SK-N-SH (cell line): ENCODE data around the gene ACOT12. TPM values are rescaled to one million over a fixed set of nuclear protein-coding genes. Genes with fewer than 3 reads are reported as not detected.

Source experiments
- CTCF ChIA-PET: fragments of 300-600, 350-600 bp; formaldehyde crosslinking; extraction: SDS; loops from one replicate; lab custom pipeline; 2021; lab: Yijun Ruan, JAX
- POLR2A ChIA-PET: fragments of 350-600 bp; sonication (Branson Sonifier 250); formaldehyde crosslinking; extraction: SDS; loops from one replicate; lab custom pipeline; 2020; ENCODE audit warnings: antibody characterized with exemption, inconsistent platforms; lab: Yijun Ruan, JAX
- DNase-seq: peaks from one replicate; pipeline ENCODE4 v3.0.0; 2012
- H2AFZ ChIP-seq: fragments of 200-600 bp; sonication (generic); 2 replicates; pipeline ENCODE4 v1.8.1; 2016; ENCODE audit warnings: antibody characterized with exemption, mild to moderate bottlenecking, low read depth
- H3F3A ChIP-seq: fragments of 200-600 bp; sonication (generic); replicated peaks from 2 replicates; pipeline ENCODE3; 2016; ENCODE audit warnings: antibody characterized with exemption, mild to moderate bottlenecking; ENCODE audit not compliant: insufficient read depth
- H3K27ac ChIP-seq, 2 experiments: fragments of 200-500 bp in 1 of 2; fragments of 200-600 bp in 1 of 2; sonication (Bioruptor generic) in 1 of 2; sonication (generic), shearing (Covaris generic) in 1 of 2; 2 replicates each; pipeline versions ENCODE4 v1.5.1 to v1.6.1; 2014 to 2016; ENCODE audit warnings: low read depth in 2 of 2, inconsistent platforms in 1 of 2, low read length in 1 of 2, mild to moderate bottlenecking in 1 of 2, mixed read lengths in 1 of 2
- H3K27me3 ChIP-seq: fragments of 200-600 bp; sonication (generic), shearing (Covaris generic); 2 replicates; pipeline ENCODE4 v1.6.1; 2016; ENCODE audit warnings: mixed run types; ENCODE audit not compliant: insufficient read depth
- H3K36me3 ChIP-seq, 2 experiments: fragments of 200-500 bp in 1 of 2; fragments of 200-600 bp in 1 of 2; sonication (Bioruptor generic) in 1 of 2; sonication (generic) in 1 of 2; replicated peaks in 1 of 2; 2 replicates each; pipeline versions ENCODE3 to v1.5.1; 2014 to 2016; ENCODE audit warnings: low read length in 1 of 2, mild to moderate bottlenecking in 1 of 2; ENCODE audit not compliant: insufficient read depth in 2 of 2, control insufficient read depth in 1 of 2
- H3K4me1 ChIP-seq, 2 experiments: fragments of 200-500 bp in 1 of 2; fragments of 200-600 bp in 1 of 2; sonication (Bioruptor generic) in 1 of 2; sonication (generic), shearing (Covaris generic) in 1 of 2; 2 replicates each; pipeline versions ENCODE4 v1.5.1 to v1.6.1; 2014 to 2016; ENCODE audit warnings: low read depth in 1 of 2, low read length in 1 of 2, mixed run types in 1 of 2; ENCODE audit not compliant: insufficient read depth in 2 of 2, control insufficient read depth in 1 of 2
- H3K4me2 ChIP-seq: fragments of 200-600 bp; sonication (generic), shearing (Covaris generic); 2 replicates; pipeline ENCODE4 v1.6.1; 2017; ENCODE audit warnings: mixed run types
- H3K4me3 ChIP-seq, 2 experiments: fragments of 200-500 bp in 1 of 2; fragments of 200-600 bp in 1 of 2; sonication (Bioruptor generic) in 1 of 2; sonication (generic), shearing (Covaris generic) in 1 of 2; 2 replicates each; pipeline versions ENCODE4 v1.5.1 to v1.8.1; 2014 to 2016; ENCODE audit warnings: low read depth in 2 of 2, inconsistent platforms in 1 of 2, low read length in 1 of 2, mild to moderate bottlenecking in 1 of 2, mixed read lengths in 1 of 2, moderate library complexity in 1 of 2
- H3K79me2 ChIP-seq: fragments of 200-600 bp; sonication (generic); 2 replicates; pipeline ENCODE4 v1.8.1; 2017; ENCODE audit warnings: mild to moderate bottlenecking; ENCODE audit not compliant: insufficient read depth
- H3K9ac ChIP-seq: fragments of 200-600 bp; sonication (generic); 2 replicates; pipeline ENCODE4 v1.6.1; 2017; ENCODE audit warnings: mixed run types
- H3K9me2 ChIP-seq: fragments of 200-600 bp; sonication (generic); 2 replicates; pipeline ENCODE4 v1.6.1; 2017; ENCODE audit warnings: mixed run types
- H3K9me3 ChIP-seq: fragments of 200-600 bp; sonication (generic); 2 replicates; pipeline ENCODE4 v1.6.1; 2017; ENCODE audit warnings: mixed run types, mild to moderate bottlenecking, moderate library complexity
- H4K20me1 ChIP-seq: fragments of 200-600 bp; sonication (generic); 2 replicates; pipeline ENCODE4 v1.6.1; 2017; ENCODE audit warnings: mild to moderate bottlenecking, mixed run types; ENCODE audit not compliant: insufficient read depth
- CHD2 ChIP-seq: fragments of 150-350 bp; IDR thresholded peaks from 2 replicates; pipeline ENCODE4 v1.6.1; 2018; ENCODE audit warnings: low read length; ENCODE audit not compliant: partially characterized antibody
- ELF1 ChIP-seq: IDR thresholded peaks from 2 replicates; pipeline ENCODE4 v1.4.0; 2012
- EP300 ChIP-seq, 2 experiments: IDR thresholded peaks; 2 replicates each; pipeline versions ENCODE4 v1.4.0 to v1.6.1; 2012; ENCODE audit warnings: borderline replicate concordance in 1 of 2, low read depth in 1 of 2, low read length in 1 of 2
- FOXM1 ChIP-seq: IDR thresholded peaks from 2 replicates; pipeline ENCODE4 v1.4.0; 2012; ENCODE audit warnings: low read depth, mild to moderate bottlenecking
- GABPA ChIP-seq: IDR thresholded peaks from 2 replicates; pipeline ENCODE4 v1.4.0; 2012; ENCODE audit warnings: low read depth, mild to moderate bottlenecking
- GATA2 ChIP-seq: sonication (generic); formaldehyde crosslinking; IDR thresholded peaks from 2 replicates; pipeline ENCODE4 v1.5.0; 2020; ENCODE audit warnings: mild to moderate bottlenecking, missing genetic modification reagents
- MEF2A ChIP-seq: IDR thresholded peaks from 2 replicates; pipeline ENCODE4 v1.4.0; 2012; ENCODE audit warnings: low read depth, borderline replicate concordance
- MXI1 ChIP-seq: IDR thresholded peaks from 2 replicates; pipeline ENCODE4 v1.6.1; 2012; ENCODE audit warnings: mild to moderate bottlenecking, low read depth, low read length, improper control_type of control experiment
- NFIC ChIP-seq: IDR thresholded peaks from 2 replicates; pipeline ENCODE4 v1.4.0; 2012; ENCODE audit warnings: borderline replicate concordance
- POLR2AphosphoS5 ChIP-seq: IDR thresholded peaks from 2 replicates; pipeline ENCODE4 v1.6.1; 2012; ENCODE audit warnings: low read depth, low read length
- RCOR1 ChIP-seq: fragments of 150-350 bp; IDR thresholded peaks from 2 replicates; pipeline ENCODE4 v1.6.1; 2017; ENCODE audit warnings: antibody characterized with exemption, low read length
- RFX5 ChIP-seq: IDR thresholded peaks from 2 replicates; pipeline ENCODE4 v1.6.1; 2012; ENCODE audit warnings: mild to moderate bottlenecking, improper control_type of control experiment, low read length
- SIN3A ChIP-seq: IDR thresholded peaks from 2 replicates; pipeline ENCODE4 v1.6.1; 2012; ENCODE audit warnings: low read depth, mild to moderate bottlenecking, low read length, moderate library complexity, borderline replicate concordance
- TCF12 ChIP-seq: IDR thresholded peaks from 2 replicates; pipeline ENCODE4 v1.4.0; 2012
- TEAD4 ChIP-seq: IDR thresholded peaks from 2 replicates; pipeline ENCODE4 v1.4.0; 2012; ENCODE audit warnings: mild to moderate bottlenecking, borderline replicate concordance; ENCODE audit not compliant: insufficient read depth
- WGBS: methylation state at CpG from one replicate; pipeline ENCODE4 v1.1.6; 2017; ENCODE audit warnings: low lambda C conversion rate; 5-methylcytosine and 5-hydroxymethylcytosine counted together
- polyA plus RNA-seq, 3 experiments: library from polyadenylated mRNA; depleted of rRNA; stranded (reverse); fragments of >200 nt; gene quantifications; 2 replicates each; pipeline ENCODE4 v1.2.3, GENCODE V29; 2012
- TF ChIP-seq, protein P1 (sequence below): IDR thresholded peaks from 2 replicates; pipeline ENCODE4 v1.6.1; 2012; ENCODE audit warnings: mild to moderate bottlenecking, low read depth, low read length, moderate library complexity
- TF ChIP-seq, protein P2 (sequence below): IDR thresholded peaks from 2 replicates; pipeline ENCODE4 v1.4.0; 2012; ENCODE audit warnings: low read depth, borderline replicate concordance

Gene ACOT12
- polyA plus RNA-seq, 1 of the 3 experiments (the other 2 are of a cell fraction) = 0.07 TPM

GRCh38 chr5:81355291-81356251, 38.4 kb downstream of the ACOT12 start:
- POLR2A ChIA-PET = no interaction called here
- WGBS = 76% methylated on average over 10 of the region's 11 CpGs
- no peak overlapping the region for H3K4me2 ChIP-seq

More at GRCh38 chr5:81355291-81356251, 38.4 kb downstream of the ACOT12 start:
- no peaks in the 10 kb centered on the region for H3K79me2 ChIP-seq
- no peaks in the 10 kb centered on the region for H3K9me3 ChIP-seq
- no peak overlapping the region for H3K9ac ChIP-seq
- no peaks in the 10 kb centered on the region for H3K27me3 ChIP-seq
- CTCF ChIA-PET = interaction anchor here (0.5 kb wide), 1 partner anchor 96 kb away, joined by 3 read pairs; no protein-coding TSS in a partner anchor
- H3F3A ChIP-seq = no peaks in the 10 kb centered on the region
- no peak for TF ChIP-seq GATA2 (CRISPR knock-in tag)
- no peak for TF ChIP-seq GABPA
- TF ChIP-seq, protein P1, sequence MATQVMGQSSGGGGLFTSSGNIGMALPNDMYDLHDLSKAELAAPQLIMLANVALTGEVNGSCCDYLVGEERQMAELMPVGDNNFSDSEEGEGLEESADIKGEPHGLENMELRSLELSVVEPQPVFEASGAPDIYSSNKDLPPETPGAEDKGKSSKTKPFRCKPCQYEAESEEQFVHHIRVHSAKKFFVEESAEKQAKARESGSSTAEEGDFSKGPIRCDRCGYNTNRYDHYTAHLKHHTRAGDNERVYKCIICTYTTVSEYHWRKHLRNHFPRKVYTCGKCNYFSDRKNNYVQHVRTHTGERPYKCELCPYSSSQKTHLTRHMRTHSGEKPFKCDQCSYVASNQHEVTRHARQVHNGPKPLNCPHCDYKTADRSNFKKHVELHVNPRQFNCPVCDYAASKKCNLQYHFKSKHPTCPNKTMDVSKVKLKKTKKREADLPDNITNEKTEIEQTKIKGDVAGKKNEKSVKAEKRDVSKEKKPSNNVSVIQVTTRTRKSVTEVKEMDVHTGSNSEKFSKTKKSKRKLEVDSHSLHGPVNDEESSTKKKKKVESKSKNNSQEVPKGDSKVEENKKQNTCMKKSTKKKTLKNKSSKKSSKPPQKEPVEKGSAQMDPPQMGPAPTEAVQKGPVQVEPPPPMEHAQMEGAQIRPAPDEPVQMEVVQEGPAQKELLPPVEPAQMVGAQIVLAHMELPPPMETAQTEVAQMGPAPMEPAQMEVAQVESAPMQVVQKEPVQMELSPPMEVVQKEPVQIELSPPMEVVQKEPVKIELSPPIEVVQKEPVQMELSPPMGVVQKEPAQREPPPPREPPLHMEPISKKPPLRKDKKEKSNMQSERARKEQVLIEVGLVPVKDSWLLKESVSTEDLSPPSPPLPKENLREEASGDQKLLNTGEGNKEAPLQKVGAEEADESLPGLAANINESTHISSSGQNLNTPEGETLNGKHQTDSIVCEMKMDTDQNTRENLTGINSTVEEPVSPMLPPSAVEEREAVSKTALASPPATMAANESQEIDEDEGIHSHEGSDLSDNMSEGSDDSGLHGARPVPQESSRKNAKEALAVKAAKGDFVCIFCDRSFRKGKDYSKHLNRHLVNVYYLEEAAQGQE = no peak
- no peak for TF ChIP-seq ELF1
- no peak for TF ChIP-seq RCOR1
- TF ChIP-seq RFX5 = no peak
- TF ChIP-seq FOXM1 = no peak
- TF ChIP-seq MEF2A = no peak
- no peak for TF ChIP-seq SIN3A
- no peak for TF ChIP-seq TEAD4
- TF ChIP-seq NFIC = no peak
- no peak for TF ChIP-seq TCF12
- TF ChIP-seq, protein P2, sequence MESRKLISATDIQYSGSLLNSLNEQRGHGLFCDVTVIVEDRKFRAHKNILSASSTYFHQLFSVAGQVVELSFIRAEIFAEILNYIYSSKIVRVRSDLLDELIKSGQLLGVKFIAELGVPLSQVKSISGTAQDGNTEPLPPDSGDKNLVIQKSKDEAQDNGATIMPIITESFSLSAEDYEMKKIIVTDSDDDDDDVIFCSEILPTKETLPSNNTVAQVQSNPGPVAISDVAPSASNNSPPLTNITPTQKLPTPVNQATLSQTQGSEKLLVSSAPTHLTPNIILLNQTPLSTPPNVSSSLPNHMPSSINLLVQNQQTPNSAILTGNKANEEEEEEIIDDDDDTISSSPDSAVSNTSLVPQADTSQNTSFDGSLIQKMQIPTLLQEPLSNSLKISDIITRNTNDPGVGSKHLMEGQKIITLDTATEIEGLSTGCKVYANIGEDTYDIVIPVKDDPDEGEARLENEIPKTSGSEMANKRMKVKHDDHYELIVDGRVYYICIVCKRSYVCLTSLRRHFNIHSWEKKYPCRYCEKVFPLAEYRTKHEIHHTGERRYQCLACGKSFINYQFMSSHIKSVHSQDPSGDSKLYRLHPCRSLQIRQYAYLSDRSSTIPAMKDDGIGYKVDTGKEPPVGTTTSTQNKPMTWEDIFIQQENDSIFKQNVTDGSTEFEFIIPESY = no peak
- no peak for TF ChIP-seq MXI1
- TF ChIP-seq EP300 (IDR thresholded peaks at IDR 0.05; ENCODE audit: borderline replicate concordance in 1 of 2, low read depth in 1 of 2, low read length in 1 of 2) = no peak
- no peak for TF ChIP-seq POLR2AphosphoS5
- no peak for TF ChIP-seq CHD2
- H4K20me1 ChIP-seq = no peaks in the 10 kb centered on the region
- no peaks in the 10 kb centered on the region for H3K36me3 ChIP-seq
- no peaks in the 10 kb centered on the region for H3K9me2 ChIP-seq
- H3K27ac ChIP-seq = no peak overlapping the region
- H2AFZ ChIP-seq = no peak overlapping the region
- no peak for DNase-seq
- no peak overlapping the region for H3K4me3 ChIP-seq
- H3K4me1 ChIP-seq = peaks cover 0 to 2% of the 10 kb centered on the region in 2 experiments; a peak in 1 of 4 replicates
